HepG2 (cell line): ENCODE measurements around the gene RPP14. TPM values are rescaled to one million over a fixed set of nuclear protein-coding genes. Genes with fewer than 3 reads are reported as not detected.

ENCODE experiments used
- ATAC-seq: fragments of 200-7000 bp; cut with Tn5 transposase; 3 replicates; pipeline ENCODE4 v1.9.1; 2020; ENCODE audit warnings: mild to moderate bottlenecking, moderate library complexity
- BruUV-seq: library from RNA; stranded (reverse); fragments of 400-500 nt; replicated peaks from 2 replicates; lab custom pipeline; 2021; lab: Mats Ljungman, UMichigan
- CTCF ChIA-PET: fragments of 300-600 bp; formaldehyde crosslinking; extraction: SDS; loops from one replicate; lab custom pipeline; 2021; ENCODE audit warnings: low total read pairs, inconsistent platforms, low intra/inter-chr PET ratio; lab: Yijun Ruan, JAX
- POLR2A ChIA-PET: fragments of 350-600 bp; sonication (Branson Sonifier 250); formaldehyde crosslinking; loops from one replicate; lab custom pipeline; 2020; ENCODE audit warnings: antibody characterized with exemption, inconsistent platforms; lab: Yijun Ruan, JAX
- DNase-seq: peaks from one replicate; pipeline ENCODE4 v3.0.0-alpha.2; 2015; ENCODE audit warnings: low spot score
- FAIRE-seq: peaks from 3 replicates; lab custom pipeline; 2011; peaks lifted over from hg19 to GRCh38; lab: Jason Lieb, UNC
- H2AFZ ChIP-seq: one replicate; pipeline ENCODE4 v1.6.1; 2011; ENCODE audit warnings: low read length, inconsistent platforms
- H3K27ac ChIP-seq: fragments of 300-600 bp; 3 replicates; pipeline ENCODE4 v1.8.0; 2011; ENCODE audit warnings: mixed run types, mild to moderate bottlenecking, mixed read lengths, low read length, inconsistent platforms; ENCODE audit not compliant: insufficient read depth; ENCODE audit errors: extremely low read length
- H3K27me3 ChIP-seq, 2 experiments: fragments of 200-600 bp in 1 of 2; 2 replicates in 1 of 2; 3 replicates in 1 of 2; pipeline versions ENCODE4 v1.6.0 to v1.8.0; 2011; ENCODE audit warnings: low read length in 2 of 2, mild to moderate bottlenecking in 2 of 2, moderate library complexity in 2 of 2, inconsistent platforms in 1 of 2; ENCODE audit not compliant: insufficient read depth in 2 of 2, control insufficient read depth in 1 of 2
- H3K36me3 ChIP-seq, 2 experiments: fragments of 200-600 bp in 1 of 2; replicated peaks in 1 of 2; 2 replicates in 1 of 2; 3 replicates in 1 of 2; pipeline versions ENCODE4 v1.5.1 to v1.8.0; 2011; ENCODE audit warnings: low read length in 2 of 2, inconsistent platforms in 1 of 2; ENCODE audit not compliant: insufficient read depth in 2 of 2, control insufficient read depth in 1 of 2
- H3K4me1 ChIP-seq: 2 replicates; pipeline ENCODE4 v1.5.1; 2012; ENCODE audit warnings: low read length, inconsistent platforms; ENCODE audit not compliant: insufficient read depth
- H3K4me2 ChIP-seq: 2 replicates; pipeline ENCODE4 v1.6.0; 2011; ENCODE audit warnings: low read depth, low read length, inconsistent platforms
- H3K4me3 ChIP-seq, 3 experiments: fragments of 200-600 bp in 1 of 3; sonication (generic), shearing (Covaris generic) in 1 of 3; replicated peaks in 1 of 3; 2 replicates each; pipeline ENCODE4 v1.5.1; 2011 to 2016; ENCODE audit warnings: low read length in 3 of 3, inconsistent platforms in 2 of 3, low read depth in 2 of 3, mild to moderate bottlenecking in 2 of 3, control low read depth in 1 of 3, mixed read lengths in 1 of 3; ENCODE audit not compliant: insufficient read depth in 1 of 3
- H3K79me2 ChIP-seq: one replicate; pipeline ENCODE4 v1.6.1; 2011; ENCODE audit warnings: low read length, inconsistent platforms; ENCODE audit not compliant: insufficient read depth
- H3K9ac ChIP-seq: 2 replicates; pipeline ENCODE4 v1.6.0; 2011; ENCODE audit warnings: mild to moderate bottlenecking, low read depth, low read length, inconsistent platforms; ENCODE audit not compliant: insufficient read depth
- H3K9me3 ChIP-seq: 2 replicates; pipeline ENCODE4 v1.5.1; 2012; ENCODE audit warnings: mild to moderate bottlenecking, low read length
- H4K20me1 ChIP-seq: 2 replicates; pipeline ENCODE4 v1.6.0; 2011; ENCODE audit warnings: inconsistent platforms, mild to moderate bottlenecking, low read length, moderate library complexity; ENCODE audit not compliant: insufficient read depth
- DZIP1 ChIP-seq: sonication (generic); formaldehyde crosslinking; IDR thresholded peaks from 2 replicates; pipeline ENCODE4 v1.5.0; 2020; ENCODE audit warnings: mild to moderate bottlenecking, missing genetic modification reagents
- NKX3-1 ChIP-seq: sonication (generic); formaldehyde crosslinking; IDR thresholded peaks from 2 replicates; pipeline ENCODE4 v1.5.0; 2020; ENCODE audit warnings: missing genetic modification reagents
- POLR2AphosphoS5 ChIP-seq: IDR thresholded peaks from 2 replicates; pipeline ENCODE4 v1.6.1; 2012; ENCODE audit warnings: low read depth, low read length
- ZFP36L1 ChIP-seq: sonication (generic); formaldehyde crosslinking; IDR thresholded peaks from 2 replicates; pipeline ENCODE4 v1.8.0; 2022; ENCODE audit warnings: mild to moderate bottlenecking, missing genetic modification reagents, moderate library complexity
- ZKSCAN5 ChIP-seq: sonication (generic); formaldehyde crosslinking; IDR thresholded peaks from 2 replicates; pipeline ENCODE4 v1.5.1; 2020; ENCODE audit warnings: mild to moderate bottlenecking, missing genetic modification reagents
- ZNF280B ChIP-seq: sonication (generic); formaldehyde crosslinking; IDR thresholded peaks from 2 replicates; pipeline ENCODE4 v1.5.0; 2020; ENCODE audit warnings: missing genetic modification reagents, mild to moderate bottlenecking, borderline replicate concordance
- ZNF543 ChIP-seq: sonication (generic); formaldehyde crosslinking; IDR thresholded peaks from 2 replicates; pipeline ENCODE4 v1.4.0; 2020; ENCODE audit warnings: mild to moderate bottlenecking, missing genetic modification reagents
- in situ Hi-C: cut with HindIII; loops from 2 replicates; pipeline ENCODE4 v1.10.0; 2017; ENCODE audit warnings: low pct_unique_long_range_greater_than_20kb; ENCODE audit not compliant: extremely low pct_ligation_motif_present
- intact Hi-C: fragments of 100-400 bp; cut with micrococcal nuclease; formaldehyde crosslinking; loops from one replicate; pipeline ENCODE4 v1.10.0; 2022; ENCODE audit not compliant: unreplicated experiment
- polyA plus RNA-seq, 8 experiments: library from polyadenylated mRNA; depleted of rRNA in 3 of 8; stranded (reverse) in 7 of 8; unstranded in 1 of 8; fragments of >200 nt; fragmentation: Illumina TruSeq in 4 of 8; extraction: Trizol in 4 of 8; gene quantifications; 2 replicates each; pipeline versions ENCODE4 v1.2.1 to v1.2.3, GENCODE V29; 2011 to 2016; ENCODE audit warnings: low read depth in 4 of 8, missing spikeins in 1 of 8, mixed read lengths in 1 of 8; ENCODE audit not compliant: insufficient read depth in 1 of 8
- total RNA-seq, 5 experiments: library from RNA; depleted of rRNA; stranded (reverse); fragments of >200 nt; fragmentation: Illumina TruSeq; extraction: Trizol; gene quantifications; 2 replicates each; pipeline ENCODE4 v1.2.3, GENCODE V29; 2016; ENCODE audit warnings: low read depth in 1 of 5

The RPP14 gene
- total and polyA plus RNA-seq, 2 of the 13 experiments (the other 11 are each of a cell fraction or from before 2014, with no cell fraction given) = 15.4 to 16.2 TPM

DNA sequence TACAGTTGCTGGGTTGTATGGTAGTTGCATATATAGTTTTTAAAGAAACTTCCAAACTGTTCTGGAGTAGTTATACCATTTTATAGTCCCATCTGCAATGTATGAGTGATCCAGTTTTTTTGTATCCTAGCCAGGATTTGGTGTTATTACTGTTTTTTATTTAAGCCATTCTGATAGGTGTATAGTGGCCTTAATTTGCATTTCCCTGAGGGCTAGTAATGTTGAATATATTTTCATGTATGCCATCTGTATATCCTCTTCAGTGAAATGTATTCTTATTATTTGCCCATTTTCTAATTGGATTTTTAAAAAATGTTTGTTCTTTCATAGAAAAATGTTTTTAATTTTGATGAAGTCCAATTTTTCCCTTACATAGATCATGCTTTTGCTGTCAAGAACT, 55.8 kb downstream of the RPP14 start:
- no peak for ATAC-seq
- 0 out of 2 replicates have a peak, but pooled peaks cover 4% of the 10 kb centered on the region for H4K20me1 ChIP-seq
- in situ Hi-C loops = no loop called here
- H3K27me3 ChIP-seq = no peaks in the 10 kb centered on the region
- intact Hi-C loops = no loop called here
- no peaks in the 10 kb centered on the region for H3K36me3 ChIP-seq
- CTCF ChIA-PET = no interaction called here
- H2AFZ ChIP-seq = no peak overlapping the region
- no peak overlapping the region for H3K9ac ChIP-seq
- no peak overlapping the region for H3K4me2 ChIP-seq
- H3K79me2 ChIP-seq = no peaks in the 10 kb centered on the region
- no peak overlapping the region for H3K27ac ChIP-seq
- H3K9me3 ChIP-seq = no peaks in the 10 kb centered on the region
- DNase-seq = no peak
- no peak overlapping the region for H3K4me3 ChIP-seq
- no peak for FAIRE-seq
- no TSS peak for BruUV-seq
- H3K4me1 ChIP-seq = 0 out of 2 replicates have a peak, but pooled peaks cover 5% of the 10 kb centered on the region
- TF ChIP-seq NKX3-1 (CRISPR knock-in tag) = no peak
- no peak for TF ChIP-seq ZNF543 (CRISPR knock-in tag)
- TF ChIP-seq ZKSCAN5 = no peak
- no peak for TF ChIP-seq POLR2AphosphoS5
- TF ChIP-seq ZFP36L1 = no peak
- TF ChIP-seq ZNF280B = no peak
- no peak for TF ChIP-seq DZIP1 (CRISPR knock-in tag)
- TF ChIP-seq, all 625 proteins: peak for 0
- POLR2A ChIA-PET = no interaction called here
